Measurements from ENCODE around the gene TRAF6.

TRAF6 gene

DNA sequence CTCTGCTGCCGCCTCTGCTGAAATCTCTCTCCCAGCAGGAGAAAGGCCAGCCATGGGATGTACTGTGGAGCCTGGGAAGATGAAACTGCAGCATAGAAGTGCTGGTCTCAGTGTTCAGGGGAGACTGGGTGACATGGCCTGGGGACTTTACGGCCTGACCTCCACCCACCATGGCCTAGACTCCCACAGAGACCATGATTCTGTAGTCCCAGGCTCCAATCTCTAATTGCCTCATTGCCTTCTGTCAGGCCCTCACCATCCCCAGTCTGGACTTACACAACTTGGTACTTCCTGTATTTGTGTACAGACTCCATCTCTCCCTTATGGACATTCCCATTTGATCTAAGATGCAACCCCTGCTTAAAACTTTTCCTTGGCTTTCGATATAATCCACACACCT lies 43.1 kb downstream of the TRAF6 start:
- no peak overlapping the region for H3K4ac ChIP-seq (ENCODE audit: low read depth, low read length)
- no peak overlapping the region for H3K27ac ChIP-seq (ENCODE audit: low read depth, low read length)
- no peaks in the 10 kb centered on the region for H3K79me1 ChIP-seq (ENCODE audit: low read length)
- no peak overlapping the region for H3K4me3 ChIP-seq (ENCODE audit: low read length)
- H3K9ac ChIP-seq (ENCODE audit: low read length) = no peak overlapping the region
- H3K79me2 ChIP-seq (ENCODE audit: control insufficient read depth, insufficient read depth, low read length) = no peaks in the 10 kb centered on the region
- WGBS (ENCODE audit: extremely low coverage, insufficient coverage, low lambda C conversion rate) = no CpG with 5 or more reads among the region's 3 CpGs
- H3K23ac ChIP-seq (ENCODE audit: low read length) = no peak overlapping the region
- H4K5ac ChIP-seq (ENCODE audit: low read length) = no peak overlapping the region
- H2BK15ac ChIP-seq (replicated peaks; ENCODE audit: low read depth) = no peak overlapping the region
- no peaks in the 10 kb centered on the region for H3K4me1 ChIP-seq (ENCODE audit: control insufficient read depth, low read depth, low read length)
- H3K4me2 ChIP-seq (ENCODE audit: low read length) = no peak overlapping the region
- H3K18ac ChIP-seq (ENCODE audit: low read length) = no peak overlapping the region
- H4K8ac ChIP-seq (ENCODE audit: low read depth, low read length) = no peak overlapping the region
- H2BK120ac ChIP-seq (ENCODE audit: low read depth, low read length) = no peak overlapping the region
- DNase-seq = no peak
- H2AK5ac ChIP-seq (ENCODE audit: low read length) = no peak overlapping the region
- no peak overlapping the region for H3K56ac ChIP-seq (ENCODE audit: low read length)
- H3K36me3 ChIP-seq (ENCODE audit: control insufficient read depth, insufficient read depth, low read length) = no peaks in the 10 kb centered on the region
- no peaks in the 10 kb centered on the region for H3K27me3 ChIP-seq (ENCODE audit: insufficient read depth, low read length, poor library complexity)
- no peak overlapping the region for H2BK5ac ChIP-seq (ENCODE audit: low read length)

DNA sequence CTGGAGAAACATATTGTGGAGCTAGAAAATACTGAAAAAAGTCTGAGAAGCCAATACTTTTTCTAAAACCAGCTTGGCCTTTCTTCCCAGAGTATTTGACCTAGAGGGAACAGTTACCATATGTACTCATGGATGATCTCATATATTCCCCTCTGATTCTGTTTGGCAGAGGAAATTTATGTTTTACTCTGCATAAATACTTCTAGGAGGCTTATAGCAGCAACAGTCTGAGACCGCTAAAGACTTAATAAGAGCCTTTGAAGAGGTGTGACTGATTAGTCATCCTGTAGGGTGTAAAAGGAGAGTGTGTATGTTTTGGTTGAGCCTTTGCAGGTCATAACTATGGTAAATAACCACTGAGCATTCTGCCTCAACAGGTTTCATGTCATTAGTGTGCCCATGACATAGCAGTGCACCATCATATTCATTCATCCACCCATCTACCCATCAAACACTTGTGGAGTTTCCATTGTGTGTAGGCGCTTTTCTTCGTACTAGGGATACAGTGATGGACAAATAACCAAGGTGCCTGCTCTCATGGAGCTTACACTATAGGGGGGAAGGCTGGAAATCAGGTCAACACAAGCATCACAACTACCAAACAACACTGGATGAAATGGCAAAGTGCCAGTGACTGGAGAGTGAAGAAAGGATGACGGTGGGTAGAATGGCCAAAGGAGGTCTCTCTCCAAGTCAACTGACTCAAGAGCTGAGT lies 44.5 kb downstream of the TRAF6 start:
- no peak overlapping the region for H4K8ac ChIP-seq (ENCODE audit: low read depth, low read length)
- H3K27me3 ChIP-seq (ENCODE audit: insufficient read depth, low read length, poor library complexity) = no peaks in the 10 kb centered on the region
- no peak overlapping the region for H3K27ac ChIP-seq (ENCODE audit: low read depth, low read length)
- no CpG with 5 or more reads among the region's 4 CpGs for WGBS (ENCODE audit: extremely low coverage, insufficient coverage, low lambda C conversion rate)
- H3K4ac ChIP-seq (ENCODE audit: low read depth, low read length) = no peak overlapping the region
- no peak overlapping the region for H2AK5ac ChIP-seq (ENCODE audit: low read length)
- H3K9ac ChIP-seq (ENCODE audit: low read length) = no peak overlapping the region
- no peak overlapping the region for H2BK15ac ChIP-seq (replicated peaks; ENCODE audit: low read depth)
- DNase-seq = no peak
- H3K56ac ChIP-seq (ENCODE audit: low read length) = no peak overlapping the region
- no peak overlapping the region for H3K4me3 ChIP-seq (ENCODE audit: low read length)
- H2BK120ac ChIP-seq (ENCODE audit: low read depth, low read length) = no peak overlapping the region
- H3K18ac ChIP-seq (ENCODE audit: low read length) = no peak overlapping the region
- H2BK5ac ChIP-seq (ENCODE audit: low read length) = no peak overlapping the region
- H3K79me1 ChIP-seq (ENCODE audit: low read length) = no peaks in the 10 kb centered on the region
- no peaks in the 10 kb centered on the region for H3K4me1 ChIP-seq (ENCODE audit: control insufficient read depth, low read depth, low read length)
- no peaks in the 10 kb centered on the region for H3K36me3 ChIP-seq (ENCODE audit: control insufficient read depth, insufficient read depth, low read length)
- no peaks in the 10 kb centered on the region for H3K79me2 ChIP-seq (ENCODE audit: control insufficient read depth, insufficient read depth, low read length)
- H3K4me2 ChIP-seq (ENCODE audit: low read length) = no peak overlapping the region
- no peak overlapping the region for H3K23ac ChIP-seq (ENCODE audit: low read length)
- no peak overlapping the region for H4K5ac ChIP-seq (ENCODE audit: low read length)

DNA sequence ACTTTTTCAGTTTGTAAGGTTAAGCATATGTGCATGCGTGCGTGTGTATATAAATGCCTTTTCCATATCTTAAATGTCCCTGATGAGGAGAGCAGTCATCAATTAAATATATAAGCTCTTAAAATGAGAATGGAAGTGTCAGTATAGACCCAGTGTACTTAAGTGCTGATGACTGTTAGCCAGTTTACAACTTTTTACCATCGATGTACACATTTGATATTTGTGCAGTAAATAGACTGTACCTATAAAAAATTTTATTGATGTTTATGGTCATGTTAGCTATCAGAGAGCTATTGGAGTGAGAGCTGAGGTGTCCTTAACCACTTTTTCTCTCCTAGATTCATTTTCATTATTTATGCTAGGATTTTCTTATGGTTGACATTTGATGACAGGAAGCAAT lies 45.4 kb downstream of the TRAF6 start:
- no peak overlapping the region for H3K4ac ChIP-seq (ENCODE audit: low read depth, low read length)
- H3K56ac ChIP-seq (ENCODE audit: low read length) = no peak overlapping the region
- H2BK5ac ChIP-seq (ENCODE audit: low read length) = no peak overlapping the region
- no peak overlapping the region for H4K8ac ChIP-seq (ENCODE audit: low read depth, low read length)
- H3K4me1 ChIP-seq (ENCODE audit: control insufficient read depth, low read depth, low read length) = no peaks in the 10 kb centered on the region
- H3K23ac ChIP-seq (ENCODE audit: low read length) = no peak overlapping the region
- H3K9ac ChIP-seq (ENCODE audit: low read length) = no peak overlapping the region
- H3K18ac ChIP-seq (ENCODE audit: low read length) = no peak overlapping the region
- no peaks in the 10 kb centered on the region for H3K27me3 ChIP-seq (ENCODE audit: insufficient read depth, low read length, poor library complexity)
- no peak overlapping the region for H3K27ac ChIP-seq (ENCODE audit: low read depth, low read length)
- no peaks in the 10 kb centered on the region for H3K36me3 ChIP-seq (ENCODE audit: control insufficient read depth, insufficient read depth, low read length)
- no peak overlapping the region for H4K5ac ChIP-seq (ENCODE audit: low read length)
- WGBS (ENCODE audit: extremely low coverage, insufficient coverage, low lambda C conversion rate) = no CpG with 5 or more reads among the region's 3 CpGs
- H2AK5ac ChIP-seq (ENCODE audit: low read length) = no peak overlapping the region
- DNase-seq = no peak
- H2BK15ac ChIP-seq (replicated peaks; ENCODE audit: low read depth) = no peak overlapping the region
- no peaks in the 10 kb centered on the region for H3K79me1 ChIP-seq (ENCODE audit: low read length)
- H3K79me2 ChIP-seq (ENCODE audit: control insufficient read depth, insufficient read depth, low read length) = no peaks in the 10 kb centered on the region
- no peak overlapping the region for H3K4me2 ChIP-seq (ENCODE audit: low read length)
- H2BK120ac ChIP-seq (ENCODE audit: low read depth, low read length) = no peak overlapping the region
- no peak overlapping the region for H3K4me3 ChIP-seq (ENCODE audit: low read length)

DNA sequence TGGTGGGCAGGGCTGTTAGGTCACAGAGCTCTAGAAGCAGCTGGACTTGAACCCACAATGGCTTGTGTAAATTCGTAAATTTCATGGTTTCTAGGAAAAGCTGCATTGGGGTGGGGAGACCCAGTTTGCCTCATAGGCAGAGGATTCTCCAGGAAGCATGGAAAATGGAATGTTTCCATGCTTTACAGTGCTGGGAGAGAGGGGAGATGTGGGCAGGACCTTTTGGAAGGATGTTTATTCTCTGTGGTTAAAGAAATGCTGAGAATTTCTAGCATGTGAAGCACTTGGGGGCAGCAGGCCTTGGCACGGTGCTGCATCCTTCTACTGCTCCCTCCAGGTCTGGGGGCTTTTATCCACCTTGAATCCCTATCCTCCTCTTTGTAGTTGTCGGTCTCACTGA lies 46.3 kb downstream of the TRAF6 start:
- no peaks in the 10 kb centered on the region for H3K4me1 ChIP-seq (ENCODE audit: control insufficient read depth, low read depth, low read length)
- H2AK5ac ChIP-seq (ENCODE audit: low read length) = no peak overlapping the region
- H3K27ac ChIP-seq (ENCODE audit: low read depth, low read length) = no peak overlapping the region
- no peak overlapping the region for H3K4ac ChIP-seq (ENCODE audit: low read depth, low read length)
- no peak overlapping the region for H2BK15ac ChIP-seq (replicated peaks; ENCODE audit: low read depth)
- H3K56ac ChIP-seq (ENCODE audit: low read length) = no peak overlapping the region
- H2BK5ac ChIP-seq (ENCODE audit: low read length) = no peak overlapping the region
- H3K4me3 ChIP-seq (ENCODE audit: low read length) = no peak overlapping the region
- H3K9ac ChIP-seq (ENCODE audit: low read length) = no peak overlapping the region
- no peaks in the 10 kb centered on the region for H3K36me3 ChIP-seq (ENCODE audit: control insufficient read depth, insufficient read depth, low read length)
- H2BK120ac ChIP-seq (ENCODE audit: low read depth, low read length) = no peak overlapping the region
- DNase-seq = peak; percentile 52
- H3K23ac ChIP-seq (ENCODE audit: low read length) = no peak overlapping the region
- no peaks in the 10 kb centered on the region for H3K27me3 ChIP-seq (ENCODE audit: insufficient read depth, low read length, poor library complexity)
- no peaks in the 10 kb centered on the region for H3K79me2 ChIP-seq (ENCODE audit: control insufficient read depth, insufficient read depth, low read length)
- H3K4me2 ChIP-seq (ENCODE audit: low read length) = no peak overlapping the region
- no peak overlapping the region for H3K18ac ChIP-seq (ENCODE audit: low read length)
- no peak overlapping the region for H4K5ac ChIP-seq (ENCODE audit: low read length)
- no peak overlapping the region for H4K8ac ChIP-seq (ENCODE audit: low read depth, low read length)
- H3K79me1 ChIP-seq (ENCODE audit: low read length) = no peaks in the 10 kb centered on the region
- WGBS (ENCODE audit: extremely low coverage, insufficient coverage, low lambda C conversion rate) = no CpG with 5 or more reads among the region's 3 CpGs

DNA sequence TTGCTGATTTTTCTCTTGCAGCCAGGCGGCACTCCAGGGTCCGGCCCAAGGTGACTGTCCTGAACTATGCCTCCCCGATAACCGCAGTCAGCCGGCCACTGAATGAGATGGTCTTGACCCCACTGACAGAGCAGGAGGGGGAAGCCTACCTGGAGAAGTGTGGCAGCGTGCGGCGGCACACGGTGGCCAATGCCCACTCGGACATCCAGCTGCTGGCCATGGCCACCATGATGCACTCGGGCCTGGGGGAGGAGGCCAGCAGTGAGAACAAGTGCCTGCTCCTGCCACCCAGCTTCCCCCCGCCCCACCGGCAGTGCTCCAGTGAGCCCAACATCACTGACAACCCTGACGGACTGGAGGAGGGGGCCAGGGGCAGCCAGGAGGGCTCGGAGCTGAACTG lies 47.8 kb downstream of the TRAF6 start:
- no peak overlapping the region for H3K4me3 ChIP-seq (ENCODE audit: low read length)
- no peak overlapping the region for H3K4me2 ChIP-seq (ENCODE audit: low read length)
- no peak overlapping the region for H2BK120ac ChIP-seq (ENCODE audit: low read depth, low read length)
- no peak for DNase-seq
- H4K5ac ChIP-seq (ENCODE audit: low read length) = no peak overlapping the region
- no peak overlapping the region for H3K23ac ChIP-seq (ENCODE audit: low read length)
- no peaks in the 10 kb centered on the region for H3K27me3 ChIP-seq (ENCODE audit: insufficient read depth, low read length, poor library complexity)
- no peak overlapping the region for H2AK5ac ChIP-seq (ENCODE audit: low read length)
- no peak overlapping the region for H3K56ac ChIP-seq (ENCODE audit: low read length)
- no peaks in the 10 kb centered on the region for H3K79me1 ChIP-seq (ENCODE audit: low read length)
- no peak overlapping the region for H2BK5ac ChIP-seq (ENCODE audit: low read length)
- no peak overlapping the region for H3K27ac ChIP-seq (ENCODE audit: low read depth, low read length)
- no CpG with 5 or more reads among the region's 15 CpGs for WGBS (ENCODE audit: extremely low coverage, insufficient coverage, low lambda C conversion rate)
- H3K4me1 ChIP-seq (ENCODE audit: control insufficient read depth, low read depth, low read length) = no peaks in the 10 kb centered on the region
- no peaks in the 10 kb centered on the region for H3K79me2 ChIP-seq (ENCODE audit: control insufficient read depth, insufficient read depth, low read length)
- H3K4ac ChIP-seq (ENCODE audit: low read depth, low read length) = no peak overlapping the region
- H3K9ac ChIP-seq (ENCODE audit: low read length) = no peak overlapping the region
- H3K36me3 ChIP-seq (ENCODE audit: control insufficient read depth, insufficient read depth, low read length) = no peaks in the 10 kb centered on the region
- no peak overlapping the region for H3K18ac ChIP-seq (ENCODE audit: low read length)
- H4K8ac ChIP-seq (ENCODE audit: low read depth, low read length) = no peak overlapping the region
- H2BK15ac ChIP-seq (replicated peaks; ENCODE audit: low read depth) = no peak overlapping the region

DNA sequence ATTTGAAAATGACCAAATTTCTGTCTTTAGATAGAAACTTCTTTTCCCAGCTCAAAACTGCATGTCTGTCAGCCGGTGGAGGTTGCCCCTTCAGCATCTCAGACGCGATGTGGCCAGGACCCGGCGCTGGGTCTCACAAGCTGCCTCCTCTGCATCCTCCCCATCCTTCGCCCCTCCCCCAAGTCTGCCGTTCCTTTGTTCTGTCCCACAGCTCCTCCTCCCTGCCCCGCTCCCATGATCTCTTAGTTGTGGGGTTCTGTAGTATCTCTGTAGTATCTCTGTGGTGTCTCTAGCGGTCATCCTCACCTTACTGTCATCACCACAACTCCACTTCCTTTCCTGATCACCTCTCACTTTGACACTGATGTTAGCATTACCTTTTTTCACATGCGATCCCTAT lies 49.9 kb downstream of the TRAF6 start:
- H4K5ac ChIP-seq (ENCODE audit: low read length) = no peak overlapping the region
- H3K79me2 ChIP-seq (ENCODE audit: control insufficient read depth, insufficient read depth, low read length) = no peaks in the 10 kb centered on the region
- no peak overlapping the region for H2AK5ac ChIP-seq (ENCODE audit: low read length)
- H3K27ac ChIP-seq (ENCODE audit: low read depth, low read length) = no peak overlapping the region
- H3K56ac ChIP-seq (ENCODE audit: low read length) = no peak overlapping the region
- WGBS (ENCODE audit: extremely low coverage, insufficient coverage, low lambda C conversion rate) = no CpG with 5 or more reads among the region's 10 CpGs
- no peak overlapping the region for H3K9ac ChIP-seq (ENCODE audit: low read length)
- H2BK5ac ChIP-seq (ENCODE audit: low read length) = no peak overlapping the region
- no peak overlapping the region for H2BK120ac ChIP-seq (ENCODE audit: low read depth, low read length)
- no peak overlapping the region for H3K18ac ChIP-seq (ENCODE audit: low read length)
- H3K4me1 ChIP-seq (ENCODE audit: control insufficient read depth, low read depth, low read length) = no peaks in the 10 kb centered on the region
- no peak overlapping the region for H3K23ac ChIP-seq (ENCODE audit: low read length)
- H3K27me3 ChIP-seq (ENCODE audit: insufficient read depth, low read length, poor library complexity) = no peaks in the 10 kb centered on the region
- H3K4ac ChIP-seq (ENCODE audit: low read depth, low read length) = no peak overlapping the region
- H3K4me2 ChIP-seq (ENCODE audit: low read length) = no peak overlapping the region
- H3K79me1 ChIP-seq (ENCODE audit: low read length) = no peaks in the 10 kb centered on the region
- H3K4me3 ChIP-seq (ENCODE audit: low read length) = no peak overlapping the region
- H2BK15ac ChIP-seq (replicated peaks; ENCODE audit: low read depth) = no peak overlapping the region
- DNase-seq = peak; percentile 20
- H3K36me3 ChIP-seq (ENCODE audit: control insufficient read depth, insufficient read depth, low read length) = no peaks in the 10 kb centered on the region
- H4K8ac ChIP-seq (ENCODE audit: low read depth, low read length) = no peak overlapping the region
